HCT116 (cell line): ENCODE data around the gene DCHS2. TPM values are rescaled to one million over a fixed set of nuclear protein-coding genes. Genes with fewer than 3 reads are reported as not detected.
A peak's percentile ranks its signal among the peaks of the same experiment; 100 is the strongest.

ENCODE experiments used
- ATAC-seq: fragments of 200-7000 bp; cut with Tn5 transposase; 2 replicates; pipeline ENCODE4 v1.9.1; 2020; ENCODE audit warnings: mild to moderate bottlenecking, moderate library complexity
- BruUV-seq: library from RNA; stranded (reverse); fragments of 400-500 nt; replicated peaks from 2 replicates; lab custom pipeline; 2021; lab: Mats Ljungman, UMichigan
- CTCF ChIA-PET: fragments of 300-600 bp; sonication (Branson Sonifier 250); formaldehyde crosslinking; loops from one replicate; lab custom pipeline; 2021; ENCODE audit warnings: antibody characterized with exemption; lab: Charles Lee
- POLR2A ChIA-PET: fragments of 300-600, 350-600 bp; sonication (Branson Sonifier 250); formaldehyde crosslinking; loops from one replicate; lab custom pipeline; 2021; ENCODE audit warnings: antibody characterized with exemption; lab: Charles Lee
- RAD21 ChIA-PET, 2 experiments: fragments of 300-600 bp; sonication (Branson Sonifier 250); formaldehyde crosslinking; loops; one replicate each; lab custom pipeline; 2023; ENCODE audit warnings: low total read pairs in 2 of 2; ENCODE audit not compliant: uncharacterized antibody in 2 of 2, unreplicated experiment in 2 of 2, low non-redundant PET in 1 of 2; lab: Charles Lee
- DNase-seq: peaks from one replicate; pipeline ENCODE4 v3.0.0-alpha.2; 2010; ENCODE audit warnings: low read depth, low spot score
- H2AFZ ChIP-seq: fragments of 200-600 bp; shearing (Covaris generic), sonication (generic); 2 replicates; pipeline ENCODE4 v1.6.1; 2017; ENCODE audit warnings: low read depth, mixed run types, mixed read lengths, antibody characterized with exemption, low read length; ENCODE audit not compliant: poor library complexity, severe bottlenecking
- H3K27ac ChIP-seq: 2 replicates; pipeline ENCODE4 v1.5.1; 2012; ENCODE audit warnings: low read depth, low read length
- H3K27me3 ChIP-seq: fragments of 200-600 bp; sonication (generic); 2 replicates; pipeline ENCODE4 v1.6.1; 2016; ENCODE audit warnings: mixed run types, low read length, mixed read lengths; ENCODE audit not compliant: insufficient read depth
- H3K36me3 ChIP-seq, 2 experiments: fragments of 200-500 bp in 1 of 2; fragments of 200-600 bp in 1 of 2; sonication (Bioruptor generic) in 1 of 2; sonication (generic) in 1 of 2; 2 replicates each; pipeline versions ENCODE4 v1.5.1 to v1.6.1; 2014 to 2016; ENCODE audit warnings: low read length in 2 of 2, inconsistent platforms in 1 of 2, mixed read lengths in 1 of 2, mixed run types in 1 of 2; ENCODE audit not compliant: insufficient read depth in 2 of 2, control insufficient read depth in 1 of 2
- H3K4me1 ChIP-seq, 2 experiments: fragments of 200-600 bp in 1 of 2; sonication (generic) in 1 of 2; 2 replicates each; pipeline versions ENCODE4 v1.5.1 to v1.6.1; 2012 to 2017; ENCODE audit warnings: low read length in 2 of 2, inconsistent platforms in 1 of 2, mild to moderate bottlenecking in 1 of 2, mixed read lengths in 1 of 2, mixed run types in 1 of 2, moderate library complexity in 1 of 2; ENCODE audit not compliant: insufficient read depth in 2 of 2, control insufficient read depth in 1 of 2
- H3K4me2 ChIP-seq: fragments of 200-600 bp; sonication (generic); 2 replicates; pipeline ENCODE4 v1.6.1; 2017; ENCODE audit warnings: mixed run types, low read length, mixed read lengths
- H3K4me3 ChIP-seq, 2 experiments: fragments of 200-600 bp in 1 of 2; sonication (generic) in 1 of 2; replicated peaks in 1 of 2; 2 replicates each; pipeline ENCODE4 v1.5.1; 2011 to 2016; ENCODE audit warnings: low read length in 2 of 2, control low read depth in 1 of 2, low read depth in 1 of 2, mild to moderate bottlenecking in 1 of 2, mixed read lengths in 1 of 2, mixed run types in 1 of 2
- H3K79me2 ChIP-seq: fragments of 200-600 bp; sonication (generic); 2 replicates; pipeline ENCODE4 v1.6.1; 2017; ENCODE audit warnings: mild to moderate bottlenecking, mixed run types, low read length, moderate library complexity, mixed read lengths; ENCODE audit not compliant: insufficient read depth
- H3K9ac ChIP-seq: fragments of 200-600 bp; sonication (generic); 2 replicates; pipeline ENCODE4 v1.6.1; 2016; ENCODE audit warnings: low read length, mixed read lengths
- H3K9me2 ChIP-seq: fragments of 200-600 bp; sonication (generic), shearing (Covaris generic); 2 replicates; pipeline ENCODE4 v1.6.1; 2017; ENCODE audit warnings: mixed run types, mild to moderate bottlenecking, moderate library complexity; ENCODE audit not compliant: insufficient read depth
- H3K9me3 ChIP-seq, 2 experiments: fragments of 200-500 bp in 1 of 2; fragments of 200-600 bp in 1 of 2; sonication (Bioruptor generic) in 1 of 2; sonication (generic) in 1 of 2; 2 replicates each; pipeline ENCODE4 v1.6.1; 2014 to 2017; ENCODE audit warnings: low read length in 2 of 2, mixed read lengths in 2 of 2, inconsistent platforms in 1 of 2, low read depth in 1 of 2, mild to moderate bottlenecking in 1 of 2, mixed run types in 1 of 2, moderate library complexity in 1 of 2; ENCODE audit not compliant: control insufficient read depth in 1 of 2, insufficient read depth in 1 of 2
- H4K20me1 ChIP-seq: fragments of 200-600 bp; sonication (generic), shearing (Covaris generic); 2 replicates; pipeline ENCODE4 v1.6.1; 2017; ENCODE audit warnings: mixed run types, mild to moderate bottlenecking, moderate library complexity; ENCODE audit not compliant: insufficient read depth
- CEBPB ChIP-seq: IDR thresholded peaks from 2 replicates; pipeline ENCODE4 v1.6.1; 2012; ENCODE audit warnings: low read depth
- FOSL1 ChIP-seq: IDR thresholded peaks from 2 replicates; pipeline ENCODE4 v1.6.1; 2012; ENCODE audit warnings: low read depth
- RAD21 ChIP-seq: IDR thresholded peaks from 2 replicates; pipeline ENCODE4 v1.6.1; 2012; ENCODE audit warnings: low read depth, mild to moderate bottlenecking
- ZFX ChIP-seq: fragments of 450-650 bp; IDR thresholded peaks from 2 replicates; pipeline ENCODE4 v1.6.1; 2017
- intact Hi-C: fragments of 100-400 bp; cut with micrococcal nuclease; formaldehyde crosslinking; loops from 2 replicates; pipeline ENCODE4 v1.10.0; 2022
- total RNA-seq: library from RNA; stranded (reverse); gene quantifications from one replicate; pipeline ENCODE4 v1.2.1, GENCODE V29; 2021; ENCODE audit not compliant: unreplicated experiment
- TF ChIP-seq, protein P1 (sequence below): IDR thresholded peaks from 2 replicates; pipeline ENCODE4 v1.6.1; 2012; ENCODE audit warnings: low read depth
- TF ChIP-seq, protein P2 (sequence below), 3 experiments: fragments of 200-600 bp in 1 of 3; sonication (generic) in 1 of 3; IDR thresholded peaks in 2 of 3; conservative IDR thresholded peaks in 1 of 3; 2 replicates each; pipeline ENCODE4 v1.5.1; 2012 to 2017; ENCODE audit warnings: low read depth in 2 of 3, low read length in 2 of 3, antibody characterized with exemption in 1 of 3, borderline replicate concordance in 1 of 3, control low read depth in 1 of 3, mild to moderate bottlenecking in 1 of 3, mixed read lengths in 1 of 3, mixed run types in 1 of 3, moderate library complexity in 1 of 3; ENCODE audit not compliant: insufficient read depth in 1 of 3

The DCHS2 gene
- total RNA-seq, 1 experiment from 2014 or later: 0.05 TPM

DNA sequence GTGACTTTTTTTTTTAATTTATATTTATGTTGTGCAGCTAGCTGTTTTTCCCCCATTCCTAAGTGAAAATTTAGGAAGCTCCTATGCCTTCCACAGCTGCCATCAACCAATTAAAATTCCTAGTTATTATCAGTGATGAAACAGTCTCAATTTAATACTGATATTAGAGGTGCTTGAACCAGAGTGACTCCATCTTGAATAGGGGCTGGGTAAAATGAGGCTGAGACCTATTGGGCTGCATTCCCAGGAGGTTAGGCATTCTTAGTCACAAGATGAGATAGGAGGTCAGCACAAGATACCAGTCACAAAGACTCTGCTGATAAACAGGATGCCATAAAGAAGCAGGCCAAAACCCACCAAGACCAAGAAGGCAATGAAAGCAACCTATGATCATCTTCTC, 136.7 kb downstream of the DCHS2 start:
- Histone ChIP-seq H3K27me3 (no peaks in the 10 kb centered on the region), H3K36me3 (no peaks in the 10 kb centered on the region), H3K79me2 (no peaks in the 10 kb centered on the region), H3K27ac (no peak overlapping the region), H3K9ac (no peak overlapping the region), H3K4me2 (no peak overlapping the region), H3K4me1 (no peaks in the 10 kb centered on the region), H3K9me3 (no peaks in the 10 kb centered on the region), H3K4me3 (no peak overlapping the region), H2AFZ (no peak overlapping the region), H3K9me2 (no peaks in the 10 kb centered on the region), H4K20me1 (no peaks in the 10 kb centered on the region)
- TF ChIP-seq, protein P1, sequence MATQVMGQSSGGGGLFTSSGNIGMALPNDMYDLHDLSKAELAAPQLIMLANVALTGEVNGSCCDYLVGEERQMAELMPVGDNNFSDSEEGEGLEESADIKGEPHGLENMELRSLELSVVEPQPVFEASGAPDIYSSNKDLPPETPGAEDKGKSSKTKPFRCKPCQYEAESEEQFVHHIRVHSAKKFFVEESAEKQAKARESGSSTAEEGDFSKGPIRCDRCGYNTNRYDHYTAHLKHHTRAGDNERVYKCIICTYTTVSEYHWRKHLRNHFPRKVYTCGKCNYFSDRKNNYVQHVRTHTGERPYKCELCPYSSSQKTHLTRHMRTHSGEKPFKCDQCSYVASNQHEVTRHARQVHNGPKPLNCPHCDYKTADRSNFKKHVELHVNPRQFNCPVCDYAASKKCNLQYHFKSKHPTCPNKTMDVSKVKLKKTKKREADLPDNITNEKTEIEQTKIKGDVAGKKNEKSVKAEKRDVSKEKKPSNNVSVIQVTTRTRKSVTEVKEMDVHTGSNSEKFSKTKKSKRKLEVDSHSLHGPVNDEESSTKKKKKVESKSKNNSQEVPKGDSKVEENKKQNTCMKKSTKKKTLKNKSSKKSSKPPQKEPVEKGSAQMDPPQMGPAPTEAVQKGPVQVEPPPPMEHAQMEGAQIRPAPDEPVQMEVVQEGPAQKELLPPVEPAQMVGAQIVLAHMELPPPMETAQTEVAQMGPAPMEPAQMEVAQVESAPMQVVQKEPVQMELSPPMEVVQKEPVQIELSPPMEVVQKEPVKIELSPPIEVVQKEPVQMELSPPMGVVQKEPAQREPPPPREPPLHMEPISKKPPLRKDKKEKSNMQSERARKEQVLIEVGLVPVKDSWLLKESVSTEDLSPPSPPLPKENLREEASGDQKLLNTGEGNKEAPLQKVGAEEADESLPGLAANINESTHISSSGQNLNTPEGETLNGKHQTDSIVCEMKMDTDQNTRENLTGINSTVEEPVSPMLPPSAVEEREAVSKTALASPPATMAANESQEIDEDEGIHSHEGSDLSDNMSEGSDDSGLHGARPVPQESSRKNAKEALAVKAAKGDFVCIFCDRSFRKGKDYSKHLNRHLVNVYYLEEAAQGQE: no peak
- TF ChIP-seq CEBPB (no peak), ZFX (no peak)
- ChIA-PET POLR2A (no interaction called here), CTCF (no interaction called here), RAD21 (no interaction called here)
- intact Hi-C loops: no loop called here
- no TSS peak for BruUV-seq
- DNase-seq (no peak), ATAC-seq (no peak)

DNA sequence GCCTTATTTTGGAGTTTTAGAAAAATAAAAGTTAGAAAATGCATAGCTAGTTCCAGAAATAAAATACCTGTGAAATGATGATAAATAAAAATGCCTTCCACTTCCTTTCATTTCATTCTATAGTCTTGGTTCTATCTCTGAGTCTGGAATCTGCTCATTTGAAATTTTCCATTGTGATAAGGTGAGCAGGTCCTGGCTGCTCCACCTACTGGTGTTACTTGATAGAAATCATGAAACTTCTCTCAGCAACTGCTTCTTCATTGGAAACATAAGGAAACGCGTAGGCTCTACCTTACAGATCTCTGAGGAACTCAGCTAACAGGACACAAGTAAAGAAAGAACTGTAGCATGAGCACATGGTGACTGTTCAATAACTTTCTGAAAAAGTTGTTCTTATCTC, 141.8 kb downstream of the DCHS2 start:
- no peak overlapping the region for H3K27ac ChIP-seq
- ChIA-PET POLR2A (no interaction called here), RAD21 (no interaction called here)
- BruUV-seq: no TSS peak
- no peaks in the 10 kb centered on the region for H3K9me3 ChIP-seq
- H2AFZ ChIP-seq: no peak overlapping the region
- H3K4me2 ChIP-seq: no peak overlapping the region
- intact Hi-C loops: no loop called here
- no peaks in the 10 kb centered on the region for H3K4me1 ChIP-seq
- no peaks in the 10 kb centered on the region for H4K20me1 ChIP-seq
- no peaks in the 10 kb centered on the region for H3K9me2 ChIP-seq
- TF ChIP-seq ZFX (no peak), RAD21 (peak; percentile 41), FOSL1 (no peak)
- TF ChIP-seq, protein P2, sequence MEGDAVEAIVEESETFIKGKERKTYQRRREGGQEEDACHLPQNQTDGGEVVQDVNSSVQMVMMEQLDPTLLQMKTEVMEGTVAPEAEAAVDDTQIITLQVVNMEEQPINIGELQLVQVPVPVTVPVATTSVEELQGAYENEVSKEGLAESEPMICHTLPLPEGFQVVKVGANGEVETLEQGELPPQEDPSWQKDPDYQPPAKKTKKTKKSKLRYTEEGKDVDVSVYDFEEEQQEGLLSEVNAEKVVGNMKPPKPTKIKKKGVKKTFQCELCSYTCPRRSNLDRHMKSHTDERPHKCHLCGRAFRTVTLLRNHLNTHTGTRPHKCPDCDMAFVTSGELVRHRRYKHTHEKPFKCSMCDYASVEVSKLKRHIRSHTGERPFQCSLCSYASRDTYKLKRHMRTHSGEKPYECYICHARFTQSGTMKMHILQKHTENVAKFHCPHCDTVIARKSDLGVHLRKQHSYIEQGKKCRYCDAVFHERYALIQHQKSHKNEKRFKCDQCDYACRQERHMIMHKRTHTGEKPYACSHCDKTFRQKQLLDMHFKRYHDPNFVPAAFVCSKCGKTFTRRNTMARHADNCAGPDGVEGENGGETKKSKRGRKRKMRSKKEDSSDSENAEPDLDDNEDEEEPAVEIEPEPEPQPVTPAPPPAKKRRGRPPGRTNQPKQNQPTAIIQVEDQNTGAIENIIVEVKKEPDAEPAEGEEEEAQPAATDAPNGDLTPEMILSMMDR (IDR thresholded peaks at IDR 0.05 in 2 of 3, conservative IDR thresholded peaks at IDR 0.05 in 1 of 3; ENCODE audit: borderline replicate concordance in 1 of 3, insufficient read depth in 1 of 3, low read depth in 2 of 3, low read length in 2 of 3): peak; percentile 36 to 63 (median 50); a peak in 5 of 6 replicates
- TF ChIP-seq, all 23 proteins: peak for 2
- ATAC-seq (peak; percentile 49), DNase-seq (peak; percentile 13)
- H3K36me3 ChIP-seq: no peaks in the 10 kb centered on the region
- H3K79me2 ChIP-seq: no peaks in the 10 kb centered on the region
- no peaks in the 10 kb centered on the region for H3K27me3 ChIP-seq
- CTCF ChIA-PET: interaction anchor here (1.8 kb wide), 1 partner anchor 8 kb away, joined by 6 read pairs; no protein-coding TSS in a partner anchor
- no peak overlapping the region for H3K9ac ChIP-seq
- H3K4me3 ChIP-seq: no peak overlapping the region
